Stimulated activated CD8-positive, alpha-beta memory T cell treated with anti-CD3 and anti-CD28 coated beads, Interleukin-7, amount 100 ng/mL, for 24 hours (primary cell): Measurements from ENCODE around the gene GREB1L.

Experiments used
- DNase-seq: peaks from one replicate; pipeline ENCODE4 v3.0.0-alpha.2; 2020; ENCODE audit warnings: low read depth

The GREB1L gene

DNA sequence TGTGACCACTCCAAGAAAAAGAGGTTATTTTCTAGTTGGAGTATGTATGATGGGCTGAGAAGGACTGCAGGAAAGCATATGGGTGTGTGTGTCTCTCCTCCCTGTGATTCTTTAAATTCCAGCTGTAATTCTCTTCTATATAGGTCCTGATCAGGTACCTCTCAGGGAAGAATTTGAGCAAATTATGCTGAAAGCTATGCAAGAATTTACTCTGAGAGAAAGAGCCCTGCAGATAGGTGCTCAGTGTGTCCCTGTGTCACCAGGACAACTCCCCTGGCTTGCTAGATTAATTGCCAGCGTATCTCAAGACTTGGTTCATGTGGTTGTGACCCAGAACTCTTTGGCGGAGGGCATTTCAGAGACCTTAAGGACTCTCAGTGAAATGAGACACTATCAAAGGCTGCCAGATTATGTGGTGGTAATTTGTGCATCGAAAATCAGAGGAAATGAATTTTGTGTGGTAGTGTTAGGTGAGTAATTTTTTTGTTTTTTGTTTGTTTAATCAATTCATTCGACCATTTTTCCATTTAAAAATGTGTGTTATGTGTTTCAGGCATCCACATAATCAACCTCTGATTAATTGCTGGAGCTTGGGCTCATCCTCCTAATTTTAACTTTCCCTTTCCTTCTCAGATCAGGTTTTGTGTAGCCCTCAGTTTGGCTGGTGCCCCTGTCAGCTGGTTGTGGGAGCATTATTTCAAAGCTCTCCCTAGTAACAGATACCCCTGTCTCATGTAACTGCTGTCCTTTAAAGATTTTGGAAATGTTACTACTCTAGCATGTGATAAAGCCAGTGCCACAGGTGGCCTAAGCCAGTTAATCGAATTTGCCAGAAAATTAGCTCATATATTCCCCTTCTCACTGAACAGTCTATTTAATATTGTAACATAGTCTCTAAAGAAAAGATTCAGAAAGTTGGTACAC is 207.6 kb downstream of the GREB1L start:
- DNase-seq: no peak

DNA sequence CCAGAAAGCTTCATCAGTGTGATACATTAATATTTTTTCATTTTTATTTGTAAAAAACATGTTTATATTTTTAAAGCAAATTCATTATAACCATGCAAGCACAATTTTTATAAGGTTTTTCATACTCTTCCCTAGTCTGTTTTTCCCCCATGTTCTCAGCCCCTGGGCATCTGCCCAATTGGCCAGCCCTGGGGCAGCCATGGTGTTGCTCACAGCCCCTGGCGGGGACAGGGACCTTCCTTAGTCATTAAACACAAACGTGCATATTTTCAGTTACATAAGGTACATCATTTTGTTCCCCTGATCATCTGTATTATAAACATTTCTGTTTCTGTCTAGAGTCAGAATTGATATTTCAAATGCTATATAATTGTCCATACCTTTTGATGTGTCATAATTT is 208.5 kb downstream of the GREB1L start:
- no peak for DNase-seq

DNA sequence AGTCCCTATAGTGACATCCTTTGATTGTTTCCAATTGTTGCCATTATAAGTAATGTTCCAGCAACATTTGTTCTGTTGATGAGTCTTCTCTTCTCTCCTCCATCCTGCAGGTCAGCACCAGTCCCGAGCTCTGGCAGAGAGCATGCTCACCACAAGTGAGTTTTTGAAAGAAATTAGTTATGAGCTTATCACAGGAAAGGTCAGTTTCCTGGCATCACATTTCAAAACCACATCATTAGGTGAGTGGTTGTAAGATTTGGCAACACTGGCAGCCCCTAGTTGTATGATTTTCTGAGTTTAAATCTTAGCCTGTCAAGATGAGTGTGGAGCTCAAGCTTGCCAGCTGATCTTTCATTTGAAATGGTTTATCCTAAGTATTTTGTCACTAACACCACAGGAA is 208.9 kb downstream of the GREB1L start:
- DNase-seq: no peak

DNA sequence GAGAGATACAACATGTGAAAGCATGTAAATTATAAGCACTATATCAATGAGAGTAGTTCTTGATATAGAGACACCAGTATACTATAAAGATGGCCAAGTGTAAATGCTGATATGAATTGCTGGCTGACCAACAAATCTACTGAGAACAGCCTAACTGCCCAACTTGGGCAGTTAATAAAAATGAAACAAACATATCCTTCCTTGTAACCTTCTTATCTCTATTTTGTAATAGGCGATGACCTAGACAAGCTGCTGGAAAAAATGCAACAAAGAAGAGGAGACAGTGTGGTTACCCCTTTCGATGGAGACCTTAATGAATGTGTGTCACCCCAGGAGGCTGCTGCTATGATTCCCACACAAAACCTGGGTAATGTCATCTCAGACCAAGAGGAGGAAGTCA is 209.8 kb downstream of the GREB1L start:
- no peak for DNase-seq

DNA sequence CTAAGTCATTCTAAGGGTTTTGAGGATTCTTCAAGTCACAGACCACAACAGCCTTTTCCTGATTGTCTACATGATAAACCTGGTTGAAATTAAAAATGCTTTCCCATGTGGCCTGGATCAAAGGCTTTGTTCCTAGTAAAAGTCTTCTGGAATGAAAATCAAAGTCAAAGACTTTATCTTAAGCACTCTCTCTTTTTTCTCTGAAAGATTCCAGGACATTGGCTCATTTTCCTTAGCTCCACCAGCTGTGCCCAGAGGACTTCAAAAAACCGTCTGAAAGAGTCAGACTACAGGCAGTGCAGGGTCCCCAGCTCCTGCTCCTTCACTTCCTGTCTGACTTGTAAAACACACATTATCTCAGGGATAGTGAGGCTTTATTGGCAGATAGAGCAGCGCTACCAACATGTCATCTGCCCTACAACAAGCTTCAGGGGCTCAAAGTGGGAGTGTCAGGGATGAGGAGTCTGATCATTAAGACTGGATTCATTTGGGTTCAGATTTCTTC is 210.3 kb downstream of the GREB1L start:
- DNase-seq: no peak

DNA sequence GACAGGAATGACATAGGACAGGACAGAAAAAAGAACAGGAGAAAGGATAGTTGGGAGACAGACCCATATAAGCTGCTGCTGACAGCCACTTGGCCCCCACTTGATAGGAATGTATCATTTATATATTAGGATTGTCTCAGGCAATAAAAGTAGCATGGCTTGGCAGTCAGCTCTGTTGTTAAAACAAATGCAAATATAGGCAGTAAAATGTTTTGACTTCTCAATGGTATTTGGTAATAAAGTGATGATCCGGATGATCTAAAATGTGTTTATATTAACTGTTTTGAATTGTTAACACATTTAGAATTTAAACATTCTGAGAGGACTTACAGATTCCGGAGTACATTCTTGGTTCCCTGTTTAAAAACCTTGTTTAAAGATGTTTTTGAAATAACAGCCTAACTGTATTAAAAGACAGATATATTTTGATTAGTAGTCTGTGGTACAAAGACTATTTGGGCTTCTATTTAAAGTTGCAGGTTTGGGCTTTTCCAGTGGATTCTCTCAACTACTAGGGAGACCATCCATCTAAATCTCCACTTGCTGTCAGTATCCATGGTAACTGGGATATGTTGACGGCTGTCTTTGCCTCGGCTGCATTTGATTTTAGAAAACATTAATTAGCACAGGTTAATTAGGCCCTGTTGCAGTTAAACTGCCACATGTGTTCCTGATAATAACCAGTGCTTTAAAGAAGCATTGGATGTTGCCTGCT is 210.9 kb downstream of the GREB1L start:
- DNase-seq: no peak

DNA sequence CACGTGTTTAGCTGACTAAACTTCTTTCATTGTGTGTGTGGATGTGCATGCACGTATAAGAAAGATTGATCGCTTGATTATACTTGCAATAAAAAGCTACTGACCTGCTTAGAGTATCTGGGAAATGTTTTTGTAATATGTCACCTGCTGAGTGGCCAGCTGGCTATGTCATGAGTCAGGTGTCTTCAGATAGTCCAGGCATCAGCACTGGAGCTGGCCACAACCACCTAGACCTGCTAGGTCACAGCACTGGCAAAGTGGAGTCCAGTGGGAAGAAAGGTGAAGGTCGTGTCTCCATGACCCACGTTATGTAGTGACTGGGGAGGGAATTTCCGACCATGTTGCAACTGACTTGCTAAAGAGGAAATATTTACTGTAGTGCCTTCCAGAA is 211.5 kb downstream of the GREB1L start:
- no peak for DNase-seq

DNA sequence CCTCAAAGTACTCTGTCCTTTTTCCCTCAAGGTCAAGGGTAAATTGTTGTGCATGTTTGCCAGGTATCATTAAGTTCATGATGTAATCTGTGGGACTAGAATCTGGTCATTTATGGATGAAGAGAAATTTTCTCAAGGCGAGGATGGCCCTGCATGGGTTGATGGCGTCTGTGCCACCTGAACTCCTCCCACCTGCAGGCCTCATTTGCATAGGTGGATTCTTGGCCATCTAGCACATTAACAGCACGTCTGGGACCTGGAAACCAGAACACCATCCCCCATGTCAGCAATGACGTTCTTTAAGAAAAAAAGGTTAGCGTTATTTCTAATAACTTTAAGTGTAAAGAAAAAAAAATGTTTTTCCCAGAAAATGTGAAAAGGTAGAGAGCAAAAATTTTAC is 212.7 kb downstream of the GREB1L start:
- DNase-seq: no peak

DNA sequence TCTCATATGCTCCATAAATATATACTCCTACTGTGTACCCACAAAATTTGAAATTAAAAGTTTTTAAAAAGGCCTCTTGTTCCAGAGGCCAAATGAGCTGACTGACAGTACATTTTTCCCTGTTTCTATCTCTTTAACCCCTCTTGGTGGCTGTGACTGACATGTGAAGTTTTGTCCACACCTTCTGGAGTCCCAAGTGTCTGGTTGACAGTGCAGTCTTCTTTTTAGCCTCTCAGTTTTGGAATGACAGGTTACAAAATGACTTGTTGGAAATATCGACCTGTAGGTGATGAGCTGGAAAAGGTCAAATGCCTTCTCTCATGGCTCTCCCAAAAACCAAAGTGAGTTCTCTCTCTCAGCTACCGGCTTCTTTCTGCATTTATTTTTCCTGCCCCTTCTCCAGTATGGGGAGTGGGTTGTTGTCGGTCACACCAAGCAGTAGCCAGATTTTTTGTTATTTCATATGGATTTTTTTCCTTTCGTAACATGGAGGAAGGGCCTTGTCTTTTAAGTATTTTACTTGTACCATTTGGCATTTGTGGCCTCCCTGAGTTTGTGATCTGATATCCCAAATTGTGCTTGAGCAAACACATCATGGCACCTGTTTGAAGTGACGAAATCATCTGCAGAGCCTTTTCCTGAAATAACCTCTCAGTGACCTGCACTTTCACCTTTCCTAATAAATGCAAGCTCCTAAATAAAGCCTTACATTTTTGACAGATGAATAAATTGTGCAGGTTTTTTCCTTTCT is 214.6 kb downstream of the GREB1L start:
- DNase-seq: no peak

DNA sequence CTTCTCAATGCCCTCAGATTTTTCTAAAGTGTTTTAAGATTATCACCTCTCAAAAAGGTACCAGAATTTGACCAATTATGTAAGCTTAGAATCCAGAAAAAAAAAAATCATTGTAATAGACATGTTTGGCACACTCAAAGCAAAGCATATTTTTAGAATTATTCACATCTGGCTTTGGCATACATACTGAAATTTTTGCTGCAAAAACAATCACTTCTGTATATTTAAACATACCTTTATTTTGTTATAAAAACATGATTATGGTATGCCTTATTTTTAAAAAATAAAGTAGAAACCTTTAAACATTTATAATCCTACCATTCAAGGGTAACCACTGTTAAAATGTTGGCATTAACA is 215.1 kb downstream of the GREB1L start:
- no peak for DNase-seq

DNA sequence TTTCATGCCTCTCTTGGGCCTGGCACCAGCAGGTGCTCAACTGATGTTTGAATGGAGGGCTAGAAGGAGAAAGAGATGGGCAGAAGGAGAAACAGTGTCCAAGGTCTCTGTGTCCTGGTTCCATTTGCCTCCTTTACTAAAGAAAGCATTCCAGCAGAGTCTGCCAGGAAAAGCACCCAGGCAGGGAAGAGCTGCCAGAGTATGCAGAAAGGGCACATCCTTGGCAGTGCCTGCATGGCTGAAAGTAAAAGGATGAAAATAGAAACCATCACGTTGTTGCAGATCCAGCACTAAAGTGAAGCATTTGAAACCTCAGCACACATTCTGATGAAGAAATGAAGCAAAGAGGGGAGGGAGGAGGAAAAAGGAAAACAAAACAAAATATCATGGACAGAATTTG is 216.3 kb downstream of the GREB1L start:
- no peak for DNase-seq

DNA sequence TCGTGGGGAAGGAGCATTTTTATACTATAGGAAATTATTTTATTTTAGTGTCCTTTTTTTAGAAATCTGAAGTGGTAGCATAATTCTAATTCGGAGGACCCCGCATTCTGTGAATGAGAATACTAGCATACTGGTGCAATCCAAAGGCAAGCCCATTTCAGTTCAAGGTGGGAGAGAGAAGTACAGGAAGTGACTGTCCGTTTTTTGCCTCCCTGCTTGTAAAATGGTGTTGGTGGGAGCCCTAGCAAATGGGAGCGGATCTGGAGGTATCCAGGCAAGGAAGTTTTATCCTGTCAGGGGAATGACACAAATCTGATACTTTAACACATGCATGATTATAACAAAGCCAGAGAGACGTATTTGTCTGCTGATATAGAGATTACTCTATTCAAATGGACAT is 216.8 kb downstream of the GREB1L start:
- DNase-seq: no peak

DNA sequence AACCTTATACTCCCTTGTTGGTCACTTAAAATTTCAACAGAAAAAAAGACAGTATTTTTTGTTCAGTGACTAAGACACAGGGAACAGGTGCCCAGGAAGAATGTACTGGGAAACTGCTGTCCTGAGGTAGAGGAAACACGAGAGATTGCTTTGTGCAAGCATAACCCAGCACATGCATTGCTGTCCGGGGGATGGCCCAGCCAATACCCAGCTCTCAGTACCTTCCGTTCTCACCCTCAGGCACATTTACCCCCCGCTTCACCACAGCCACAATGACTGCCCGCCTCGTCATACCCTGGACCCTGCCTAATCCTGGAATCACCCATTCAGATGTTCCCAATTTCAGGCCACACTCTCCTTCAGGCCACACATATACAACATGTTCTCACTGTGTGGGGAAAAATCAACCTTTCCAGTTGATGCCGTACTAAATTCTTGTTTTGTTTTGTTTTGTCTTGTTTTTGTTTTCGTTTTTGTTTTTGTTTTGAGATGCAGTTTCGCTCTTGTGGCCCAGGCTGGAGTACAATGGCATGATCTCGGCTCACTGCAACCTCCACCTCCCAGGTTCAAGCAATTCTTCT is 217.8 kb downstream of the GREB1L start:
- no peak for DNase-seq

DNA sequence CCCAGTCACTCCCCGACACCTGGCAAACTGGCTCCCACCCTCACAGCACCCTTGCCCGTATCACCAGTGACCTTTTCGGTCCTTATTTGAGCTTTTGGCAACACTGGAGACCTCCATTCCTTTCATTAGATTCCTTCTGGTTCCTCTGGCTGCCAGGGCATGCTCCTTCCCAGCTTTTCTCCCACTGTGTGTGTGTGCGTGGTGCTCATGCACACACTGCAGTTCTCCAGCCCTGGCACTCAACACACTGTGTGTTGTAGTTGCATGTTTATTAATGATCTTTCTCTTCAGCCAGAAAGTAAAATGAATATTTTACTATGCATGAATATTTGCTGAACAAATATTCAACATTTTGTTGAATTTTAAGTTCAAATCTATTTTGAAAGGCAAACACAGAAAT is 219.4 kb downstream of the GREB1L start:
- no peak for DNase-seq

DNA sequence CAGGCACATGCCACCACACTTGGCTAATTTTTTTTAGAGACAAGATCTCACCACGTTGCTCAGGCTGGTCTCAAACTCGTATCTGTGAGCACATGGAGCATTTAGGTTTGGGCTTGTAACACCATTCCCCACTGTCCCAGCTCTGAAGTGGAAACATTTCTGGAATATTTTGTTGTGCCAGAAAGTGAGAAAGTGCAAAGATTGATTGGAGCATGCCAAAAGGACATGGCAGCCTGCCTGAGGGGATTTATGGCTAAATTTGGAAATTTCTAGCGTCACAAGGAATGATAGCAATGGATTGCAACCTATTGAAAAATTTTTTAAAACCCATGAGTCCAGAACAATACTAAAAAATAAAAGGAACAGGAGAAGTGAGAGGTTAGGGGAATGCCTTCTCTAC is 221.7 kb downstream of the GREB1L start:
- no peak for DNase-seq

DNA sequence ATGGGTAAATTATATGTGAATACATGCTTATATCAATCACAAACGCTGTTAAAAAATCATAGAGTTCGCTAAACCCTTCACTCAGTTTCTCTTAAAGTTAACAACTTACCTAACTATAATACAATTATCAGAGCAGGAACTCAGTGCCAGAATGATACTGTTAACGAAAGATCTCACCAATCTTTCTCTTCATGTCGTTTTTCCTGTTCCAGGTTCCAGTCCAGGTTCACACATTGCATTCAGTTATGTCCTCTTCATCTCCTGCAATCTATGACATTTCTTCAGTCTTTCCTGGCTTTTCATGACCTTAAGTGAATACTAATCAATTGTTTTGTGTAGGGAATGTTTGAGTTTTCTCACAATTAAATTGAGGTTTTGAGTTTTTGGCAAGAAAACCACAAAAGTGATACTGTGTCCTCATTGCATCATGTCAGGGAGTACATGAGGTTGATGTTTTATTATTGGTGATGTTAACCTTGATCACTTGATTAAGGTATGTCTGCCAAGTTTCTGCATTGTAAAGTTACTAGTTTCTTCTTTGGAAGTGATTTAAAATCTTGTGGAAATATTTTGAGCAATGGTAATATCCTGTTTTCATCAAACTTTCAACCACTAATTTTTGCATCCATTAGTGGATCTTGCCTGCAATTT is 226.6 kb downstream of the GREB1L start:
- no peak for DNase-seq

DNA sequence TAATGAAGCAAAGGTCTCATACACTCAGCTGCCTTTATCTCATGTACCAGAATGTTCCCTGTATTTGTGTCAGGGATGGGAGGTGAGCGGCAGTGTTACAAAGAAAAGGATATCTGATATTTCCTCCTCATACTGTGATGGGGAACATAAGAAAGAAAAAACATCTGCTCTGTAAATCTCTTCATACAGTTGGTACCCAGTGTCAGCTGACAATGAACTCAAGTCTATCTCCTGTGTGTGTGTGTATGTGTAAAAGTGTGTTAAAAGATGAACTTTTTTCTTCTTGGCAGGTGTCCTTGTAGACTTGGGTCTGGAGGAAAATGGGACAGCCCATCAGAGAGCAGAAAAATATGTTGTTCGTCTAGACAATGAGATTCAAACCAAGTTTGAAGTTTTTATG is 230.7 kb downstream of the GREB1L start:
- DNase-seq: no peak

DNA sequence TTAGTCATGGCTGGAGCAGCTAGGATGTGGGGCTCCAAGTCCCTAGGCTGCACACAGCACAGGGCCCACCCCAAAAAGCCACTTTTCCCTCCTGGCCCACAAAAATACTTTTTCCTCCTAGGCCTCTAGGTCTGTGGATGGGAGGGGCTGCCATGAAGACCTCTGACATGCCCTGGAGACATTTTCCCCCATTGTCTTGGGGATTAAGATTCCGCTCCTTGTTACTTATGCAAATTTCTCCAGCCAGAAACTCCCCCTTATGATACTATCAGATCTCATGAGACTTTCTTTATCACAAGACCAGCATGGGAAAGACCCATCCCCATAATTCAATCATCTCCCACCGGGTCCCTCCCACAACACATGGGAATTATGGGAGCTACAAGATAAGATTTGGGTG is 232.6 kb downstream of the GREB1L start:
- no peak for DNase-seq

DNA sequence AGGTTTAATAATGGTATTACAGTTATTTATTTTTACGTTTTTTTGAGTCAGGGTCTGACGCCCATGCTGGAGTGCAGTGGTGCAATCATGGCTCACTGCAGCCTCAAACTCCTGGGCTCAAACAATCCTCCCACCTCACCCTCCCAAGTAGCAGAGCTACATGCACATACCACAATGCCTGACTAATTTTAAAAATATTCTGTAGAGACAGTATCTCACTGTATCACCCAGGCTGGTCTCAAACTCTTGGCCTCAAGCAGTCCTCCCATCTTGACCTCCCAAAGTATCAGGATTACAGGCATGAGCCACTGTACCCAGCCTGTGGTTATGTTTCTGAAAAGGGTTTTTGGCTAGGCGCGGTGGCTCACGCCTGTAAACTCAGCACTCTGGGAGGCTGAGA is 237.7 kb downstream of the GREB1L start:
- no peak for DNase-seq

DNA sequence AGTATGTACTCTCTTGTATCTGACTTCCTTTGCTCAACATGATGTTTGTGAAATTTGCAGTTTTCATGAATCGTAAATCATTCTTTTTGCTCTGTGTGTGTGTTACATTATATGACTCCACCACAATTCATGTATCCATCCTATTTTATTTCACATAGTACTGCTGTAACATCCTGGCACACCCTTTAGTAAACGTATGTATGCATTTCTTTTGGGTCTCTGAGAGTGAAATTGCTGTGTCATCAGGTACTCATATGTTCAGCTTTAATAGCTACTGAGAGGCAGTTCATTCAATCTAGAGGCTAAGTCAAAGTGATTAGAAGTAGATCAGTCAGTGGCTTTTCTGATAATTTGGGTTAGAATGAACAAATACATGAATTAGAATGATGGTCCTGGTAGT is 239.7 kb downstream of the GREB1L start:
- no peak for DNase-seq

DNA sequence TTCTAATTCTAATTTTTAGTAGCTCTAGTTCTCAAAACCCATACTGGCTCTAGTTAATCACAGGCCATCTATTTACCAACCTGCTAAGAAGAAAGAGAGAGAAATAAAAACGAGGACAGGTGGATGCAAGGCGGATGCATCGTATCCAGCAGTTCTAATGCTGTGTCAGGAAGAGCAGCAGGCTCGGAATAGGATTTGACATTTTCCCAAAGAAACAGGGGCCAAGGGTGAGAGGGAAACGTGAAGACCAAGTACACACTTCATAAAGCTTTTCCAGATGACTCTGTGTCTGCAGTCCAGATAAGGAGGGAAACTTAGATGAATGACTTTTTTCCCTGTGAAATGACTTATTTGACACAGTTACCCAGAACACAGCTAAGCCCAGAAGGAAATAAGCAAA is 241.0 kb downstream of the GREB1L start:
- no peak for DNase-seq
